ENCODE data around the gene ZBP1. TPM values are rescaled to one million over a fixed set of nuclear protein-coding genes. Genes with fewer than 3 reads are reported as not detected.

Gene ZBP1
- total and polyA plus RNA-seq, 11 donors = 0.15 to 1.7 (median 0.31) TPM; not detected in 6

- Histone ChIP-seq H3K27me3 (peaks cover 0 to 57% (median 4%) of the 10 kb centered on the region in 9 donors), H3K4me3 (no peak overlapping the region), H3K4me1 (peaks cover 0 to 3% (median 0%) of the 10 kb centered on the region in 12 donors), H3K9me3 (no peaks in the 10 kb centered on the region), H3K36me3 (no peaks in the 10 kb centered on the region), H3K27ac (no peak overlapping the region)
- TF ChIP-seq POLR2A (IDR thresholded peaks at IDR 0.05) = no peak
- TF ChIP-seq, protein P1, sequence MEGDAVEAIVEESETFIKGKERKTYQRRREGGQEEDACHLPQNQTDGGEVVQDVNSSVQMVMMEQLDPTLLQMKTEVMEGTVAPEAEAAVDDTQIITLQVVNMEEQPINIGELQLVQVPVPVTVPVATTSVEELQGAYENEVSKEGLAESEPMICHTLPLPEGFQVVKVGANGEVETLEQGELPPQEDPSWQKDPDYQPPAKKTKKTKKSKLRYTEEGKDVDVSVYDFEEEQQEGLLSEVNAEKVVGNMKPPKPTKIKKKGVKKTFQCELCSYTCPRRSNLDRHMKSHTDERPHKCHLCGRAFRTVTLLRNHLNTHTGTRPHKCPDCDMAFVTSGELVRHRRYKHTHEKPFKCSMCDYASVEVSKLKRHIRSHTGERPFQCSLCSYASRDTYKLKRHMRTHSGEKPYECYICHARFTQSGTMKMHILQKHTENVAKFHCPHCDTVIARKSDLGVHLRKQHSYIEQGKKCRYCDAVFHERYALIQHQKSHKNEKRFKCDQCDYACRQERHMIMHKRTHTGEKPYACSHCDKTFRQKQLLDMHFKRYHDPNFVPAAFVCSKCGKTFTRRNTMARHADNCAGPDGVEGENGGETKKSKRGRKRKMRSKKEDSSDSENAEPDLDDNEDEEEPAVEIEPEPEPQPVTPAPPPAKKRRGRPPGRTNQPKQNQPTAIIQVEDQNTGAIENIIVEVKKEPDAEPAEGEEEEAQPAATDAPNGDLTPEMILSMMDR (IDR thresholded peaks at IDR 0.05) = no peak
- DNase-seq (no peak), ATAC-seq (no peak)
- intact Hi-C loops (cut with DNase I) = no loop called here
- 76 to 87% (median 82%) methylated on average over 8 of the region's 8 CpGs for WGBS, 4 donors
Measured at GRCh38 chr20:57559658-57560553, 60.3 kb downstream of the ZBP1 start.

- H3K4me1 ChIP-seq = peaks cover 0 to 3% (median 0%) of the 10 kb centered on the region in 12 donors
- intact Hi-C loops (cut with DNase I) = no loop called here
- no peaks in the 10 kb centered on the region for H3K9me3 ChIP-seq
- peaks cover 0 to 54% (median 4%) of the 10 kb centered on the region in 9 donors for H3K27me3 ChIP-seq
- TF ChIP-seq POLR2A (IDR thresholded peaks at IDR 0.05) = no peak
- TF ChIP-seq, protein P1 (IDR thresholded peaks at IDR 0.05) = no peak
- no peak overlapping the region for H3K27ac ChIP-seq
- 88 to 93% (median 90%) methylated on average over 10 of the region's 10 CpGs for WGBS, 4 donors
- no peak overlapping the region for H3K4me3 ChIP-seq
- no peaks in the 10 kb centered on the region for H3K36me3 ChIP-seq
- DNase-seq = no peak
- ATAC-seq = no peak
Measured at GRCh38 chr20:57559289-57559634, 61.0 kb downstream of the ZBP1 start.

DNA sequence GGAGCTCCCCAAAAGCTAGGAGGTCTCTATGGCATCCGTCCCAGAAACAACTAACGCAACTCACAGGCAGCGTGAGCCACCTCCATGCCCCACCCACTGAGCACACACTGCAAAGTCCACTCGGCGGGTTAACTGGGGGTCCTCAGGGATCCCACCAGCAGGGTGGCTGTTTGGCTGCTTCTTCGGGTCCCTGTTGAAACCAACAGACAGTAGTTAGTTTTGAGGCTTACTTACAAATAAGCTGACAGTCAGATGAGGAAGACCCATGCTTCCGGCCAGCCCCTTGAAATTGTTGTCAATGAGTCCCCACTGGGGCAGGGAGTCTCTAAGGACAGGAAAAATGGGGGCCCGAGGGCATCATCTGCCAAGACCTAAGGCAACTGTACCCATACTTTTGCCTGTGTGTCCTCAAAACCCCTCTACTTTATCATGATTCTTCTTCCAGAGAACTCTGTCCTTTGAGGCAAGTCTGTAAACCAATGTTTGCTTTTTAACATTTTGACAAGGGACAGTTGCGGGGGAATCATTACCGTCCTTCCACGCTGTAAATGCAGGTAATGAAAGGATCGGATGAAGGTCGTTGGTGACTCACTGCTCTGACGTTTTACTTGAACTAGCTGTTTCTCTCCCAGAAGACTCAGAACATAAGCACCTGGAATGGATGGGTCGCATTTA, 61.5 kb downstream of the ZBP1 start:
- Histone ChIP-seq H3K9me3 (no peaks in the 10 kb centered on the region), H3K4me3 (no peak overlapping the region), H3K27ac (no peak overlapping the region), H3K4me1 (peaks cover 0 to 3% (median 0%) of the 10 kb centered on the region in 12 donors), H3K27me3 (peaks cover 0 to 51% (median 4%) of the 10 kb centered on the region in 9 donors), H3K36me3 (no peaks in the 10 kb centered on the region)
- DNase-seq (no peak), ATAC-seq (no peak)
- intact Hi-C loops (cut with DNase I) = no loop called here
- 64 to 75% (median 70%) methylated on average over 15 of the region's 15 CpGs for WGBS, 4 donors
- no peak for TF ChIP-seq POLR2A (IDR thresholded peaks at IDR 0.05)
- TF ChIP-seq, protein P1 (IDR thresholded peaks at IDR 0.05) = no peak

DNA sequence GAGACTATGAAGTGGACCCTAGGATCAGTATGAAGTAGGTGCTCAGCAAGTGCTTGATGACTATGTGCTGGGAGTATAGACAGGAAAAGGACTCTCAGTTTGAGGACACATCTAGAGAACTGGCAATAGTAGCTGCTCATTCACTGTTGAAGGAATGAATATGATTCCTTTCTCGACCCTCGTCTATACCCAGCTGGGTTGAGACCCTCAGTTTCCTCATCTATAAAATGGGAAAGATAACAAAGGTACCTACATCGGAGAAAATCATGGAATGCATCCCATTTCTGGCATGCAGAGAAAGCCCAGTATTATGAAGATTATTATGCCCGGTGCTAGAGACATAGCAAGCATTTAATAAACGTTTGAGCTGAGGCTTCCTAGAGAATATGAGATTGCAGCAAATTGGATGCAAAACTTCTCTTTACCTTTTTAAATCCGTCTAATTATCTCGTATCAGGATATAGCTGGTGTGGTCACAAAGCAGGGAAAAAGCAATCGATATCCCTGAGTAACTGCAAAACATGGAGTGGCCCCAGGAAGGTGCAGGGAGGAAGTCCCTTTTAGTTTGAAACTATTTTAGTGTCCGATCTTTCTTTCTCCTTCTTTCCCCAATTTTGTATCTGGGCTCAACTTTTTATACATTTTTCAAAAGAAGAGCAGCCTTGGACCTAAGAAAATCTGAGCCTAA, 62.2 kb downstream of the ZBP1 start:
- no peak for DNase-seq
- WGBS, 4 donors = 71 to 82% (median 74%) methylated on average over 9 of the region's 9 CpGs
- H3K36me3 ChIP-seq = no peaks in the 10 kb centered on the region
- H3K4me1 ChIP-seq = peaks cover 0 to 3% (median 0%) of the 10 kb centered on the region in 12 donors
- no peak for ATAC-seq
- H3K27ac ChIP-seq = no peak overlapping the region
- intact Hi-C loops (cut with DNase I) = no loop called here
- H3K4me3 ChIP-seq = no peak overlapping the region
- no peak for TF ChIP-seq POLR2A (IDR thresholded peaks at IDR 0.05)
- TF ChIP-seq, protein P1 (IDR thresholded peaks at IDR 0.05) = no peak
- no peaks in the 10 kb centered on the region for H3K9me3 ChIP-seq
- H3K27me3 ChIP-seq = peaks cover 0 to 51% (median 4%) of the 10 kb centered on the region in 9 donors
